ENCODE measurements around the gene KCTD16. TPM values are rescaled to one million over a fixed set of nuclear protein-coding genes. Genes with fewer than 3 reads are reported as not detected.
A peak's percentile ranks its signal among the peaks of the same experiment; 100 is the strongest.

The KCTD16 gene
- polyA plus RNA-seq, 1 donor (not counting 4 experiments of a cell fraction or from before 2014, with no cell fraction given) = 0.04 TPM

GRCh38 chr5:144187699-144188294 lies 17.1 kb downstream of the KCTD16 start:
- TF ChIP-seq, protein P1, sequence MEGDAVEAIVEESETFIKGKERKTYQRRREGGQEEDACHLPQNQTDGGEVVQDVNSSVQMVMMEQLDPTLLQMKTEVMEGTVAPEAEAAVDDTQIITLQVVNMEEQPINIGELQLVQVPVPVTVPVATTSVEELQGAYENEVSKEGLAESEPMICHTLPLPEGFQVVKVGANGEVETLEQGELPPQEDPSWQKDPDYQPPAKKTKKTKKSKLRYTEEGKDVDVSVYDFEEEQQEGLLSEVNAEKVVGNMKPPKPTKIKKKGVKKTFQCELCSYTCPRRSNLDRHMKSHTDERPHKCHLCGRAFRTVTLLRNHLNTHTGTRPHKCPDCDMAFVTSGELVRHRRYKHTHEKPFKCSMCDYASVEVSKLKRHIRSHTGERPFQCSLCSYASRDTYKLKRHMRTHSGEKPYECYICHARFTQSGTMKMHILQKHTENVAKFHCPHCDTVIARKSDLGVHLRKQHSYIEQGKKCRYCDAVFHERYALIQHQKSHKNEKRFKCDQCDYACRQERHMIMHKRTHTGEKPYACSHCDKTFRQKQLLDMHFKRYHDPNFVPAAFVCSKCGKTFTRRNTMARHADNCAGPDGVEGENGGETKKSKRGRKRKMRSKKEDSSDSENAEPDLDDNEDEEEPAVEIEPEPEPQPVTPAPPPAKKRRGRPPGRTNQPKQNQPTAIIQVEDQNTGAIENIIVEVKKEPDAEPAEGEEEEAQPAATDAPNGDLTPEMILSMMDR (optimal IDR thresholded peaks at IDR 0.05 in 1 of 3, IDR thresholded peaks at IDR 0.05 in 1 of 3, conservative IDR thresholded peaks at IDR 0.05 in 1 of 3; ENCODE audit: extremely low read depth in 1 of 3, insufficient read depth in 2 of 3, low read length in 3 of 3) = no peak
- no peak for TF ChIP-seq EZH2 (IDR thresholded peaks at IDR 0.05; ENCODE audit: low read length)
- no peak overlapping the region for H3K4me2 ChIP-seq (ENCODE audit: control insufficient read depth, extremely low read depth, insufficient read depth, low read depth, low read length)
- dilution Hi-C loops (cut with MboI; ENCODE audit: extremely low pct_ligation_motif_present, low sequenced_read_pairs) = no loop called here

DNA sequence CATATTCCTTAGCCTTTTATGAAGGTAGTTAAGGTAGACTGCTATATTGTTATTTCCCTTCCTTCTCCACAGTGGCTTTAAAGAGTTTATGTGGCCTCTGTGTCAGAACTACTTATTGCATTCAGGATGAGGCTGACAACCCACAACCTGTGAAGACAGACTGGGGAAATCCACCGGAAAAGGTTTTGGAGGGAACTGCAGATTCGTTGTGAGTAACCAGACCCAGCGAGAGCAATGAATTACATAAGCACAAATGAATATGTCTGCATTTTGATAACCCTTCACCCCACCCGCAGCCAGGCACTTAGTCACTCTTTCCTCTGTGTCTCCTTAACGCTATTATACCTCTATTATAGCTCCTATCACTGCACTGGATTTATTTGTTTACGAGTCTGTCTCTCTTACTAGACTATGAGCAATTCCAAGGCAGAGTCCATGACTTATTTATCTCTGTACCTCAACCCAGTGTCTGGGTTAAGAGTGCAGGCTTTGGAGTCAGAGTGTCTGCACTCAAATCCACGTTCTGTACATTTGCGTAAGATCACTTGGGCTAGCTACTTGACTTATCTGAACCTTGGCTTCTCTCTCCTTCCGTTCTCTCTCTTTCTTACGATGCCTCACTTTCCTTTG lies 19.2 kb downstream of the KCTD16 start:
- no peak for TF ChIP-seq EZH2 (IDR thresholded peaks at IDR 0.05; ENCODE audit: low read length)
- TF ChIP-seq, protein P1 (optimal IDR thresholded peaks at IDR 0.05 in 1 of 3, IDR thresholded peaks at IDR 0.05 in 1 of 3, conservative IDR thresholded peaks at IDR 0.05 in 1 of 3; ENCODE audit: extremely low read depth in 1 of 3, insufficient read depth in 2 of 3, low read length in 3 of 3) = no peak
- dilution Hi-C loops (cut with MboI; ENCODE audit: extremely low pct_ligation_motif_present, low sequenced_read_pairs) = no loop called here
- H4K20me1 ChIP-seq (ENCODE audit: control insufficient read depth, extremely low read depth, insufficient read depth, low read length) = no peaks in the 10 kb centered on the region
- no peak overlapping the region for H2AFZ ChIP-seq (ENCODE audit: control insufficient read depth, low read length)
- FAIRE-seq (no peak), DNase-seq (ENCODE audit: low read depth, low spot score) (no peak)
- no peaks in the 10 kb centered on the region for H3K9me1 ChIP-seq (ENCODE audit: control insufficient read depth, extremely low read depth, insufficient read depth, low read length)
- H3K9me3 ChIP-seq (ENCODE audit: control insufficient read depth, low read depth, low read length) = no peaks in the 10 kb centered on the region
- no peaks in the 10 kb centered on the region for H3K79me2 ChIP-seq (ENCODE audit: control insufficient read depth, insufficient read depth, low read length)
- H3K9ac ChIP-seq (ENCODE audit: control insufficient read depth, extremely low read depth, insufficient read depth, low read length) = no peak overlapping the region
- no peak overlapping the region for H3K4me2 ChIP-seq (ENCODE audit: control insufficient read depth, extremely low read depth, insufficient read depth, low read depth, low read length)
- no peaks in the 10 kb centered on the region for H3K27me3 ChIP-seq (ENCODE audit: control insufficient read depth, extremely low read depth, insufficient read depth, low read length)
- H3K36me3 ChIP-seq (ENCODE audit: control insufficient read depth in 2 of 2, extremely low read depth in 1 of 2, insufficient read depth in 2 of 2, low read length in 2 of 2) = no peaks in the 10 kb centered on the region
- no peak overlapping the region for H3K27ac ChIP-seq (ENCODE audit: control insufficient read depth, insufficient read depth, low read length)
- H3K4me3 ChIP-seq (ENCODE audit: control insufficient read depth in 2 of 3, extremely low read depth in 1 of 3, insufficient read depth in 2 of 3, low read depth in 1 of 3, low read length in 3 of 3) = no peak overlapping the region
- H3K4me1 ChIP-seq (ENCODE audit: control insufficient read depth, extremely low read depth, insufficient read depth, low read length) = peaks cover 8% of the 10 kb centered on the region

More at GRCh38 chr5:144187699-144188294, 17.1 kb downstream of the KCTD16 start:
- H3K27me3 ChIP-seq (ENCODE audit: control insufficient read depth, extremely low read depth, insufficient read depth, low read length) = no peaks in the 10 kb centered on the region
- no peaks in the 10 kb centered on the region for H3K9me1 ChIP-seq (ENCODE audit: control insufficient read depth, extremely low read depth, insufficient read depth, low read length)
- FAIRE-seq = peak; percentile 71
- H3K79me2 ChIP-seq (ENCODE audit: control insufficient read depth, insufficient read depth, low read length) = no peaks in the 10 kb centered on the region
- H4K20me1 ChIP-seq (ENCODE audit: control insufficient read depth, extremely low read depth, insufficient read depth, low read length) = no peaks in the 10 kb centered on the region
- H3K4me1 ChIP-seq (ENCODE audit: control insufficient read depth, extremely low read depth, insufficient read depth, low read length) = peaks cover 8% of the 10 kb centered on the region
- no peaks in the 10 kb centered on the region for H3K36me3 ChIP-seq (ENCODE audit: control insufficient read depth in 2 of 2, extremely low read depth in 1 of 2, insufficient read depth in 2 of 2, low read length in 2 of 2)
- H3K9me3 ChIP-seq (ENCODE audit: control insufficient read depth, low read depth, low read length) = no peaks in the 10 kb centered on the region
- DNase-seq (ENCODE audit: low read depth, low spot score) = no peak
- H3K27ac ChIP-seq (ENCODE audit: control insufficient read depth, insufficient read depth, low read length) = no peak overlapping the region
- no peak overlapping the region for H3K9ac ChIP-seq (ENCODE audit: control insufficient read depth, extremely low read depth, insufficient read depth, low read length)
- H2AFZ ChIP-seq (ENCODE audit: control insufficient read depth, low read length) = no peak overlapping the region
- H3K4me3 ChIP-seq (ENCODE audit: control insufficient read depth in 2 of 3, extremely low read depth in 1 of 3, insufficient read depth in 2 of 3, low read depth in 1 of 3, low read length in 3 of 3) = no peak overlapping the region
